KOPT-K1 (cell line): ENCODE results near the gene PRDM16.

Experiments
- H3K27ac ChIP-seq: fragments of 200-600 bp; sonication (generic); 2 replicates; pipeline ENCODE4 v1.5.1; 2016; ENCODE audit warnings: antibody characterized with exemption, mild to moderate bottlenecking, low read depth, low read length; ENCODE audit not compliant: poor library complexity, severe bottlenecking
- H3K36me3 ChIP-seq: fragments of 200-600 bp; sonication (generic); 2 replicates; pipeline ENCODE4 v1.5.1; 2017; ENCODE audit warnings: antibody characterized with exemption, mild to moderate bottlenecking, low read length, moderate library complexity; ENCODE audit not compliant: insufficient read depth
- H3K9me3 ChIP-seq: fragments of 200-600 bp; sonication (generic); 2 replicates; pipeline ENCODE4 v1.5.1; 2017; ENCODE audit warnings: antibody characterized with exemption, low read length, mild to moderate bottlenecking; ENCODE audit not compliant: insufficient read depth, poor library complexity, severe bottlenecking

PRDM16 gene

DNA sequence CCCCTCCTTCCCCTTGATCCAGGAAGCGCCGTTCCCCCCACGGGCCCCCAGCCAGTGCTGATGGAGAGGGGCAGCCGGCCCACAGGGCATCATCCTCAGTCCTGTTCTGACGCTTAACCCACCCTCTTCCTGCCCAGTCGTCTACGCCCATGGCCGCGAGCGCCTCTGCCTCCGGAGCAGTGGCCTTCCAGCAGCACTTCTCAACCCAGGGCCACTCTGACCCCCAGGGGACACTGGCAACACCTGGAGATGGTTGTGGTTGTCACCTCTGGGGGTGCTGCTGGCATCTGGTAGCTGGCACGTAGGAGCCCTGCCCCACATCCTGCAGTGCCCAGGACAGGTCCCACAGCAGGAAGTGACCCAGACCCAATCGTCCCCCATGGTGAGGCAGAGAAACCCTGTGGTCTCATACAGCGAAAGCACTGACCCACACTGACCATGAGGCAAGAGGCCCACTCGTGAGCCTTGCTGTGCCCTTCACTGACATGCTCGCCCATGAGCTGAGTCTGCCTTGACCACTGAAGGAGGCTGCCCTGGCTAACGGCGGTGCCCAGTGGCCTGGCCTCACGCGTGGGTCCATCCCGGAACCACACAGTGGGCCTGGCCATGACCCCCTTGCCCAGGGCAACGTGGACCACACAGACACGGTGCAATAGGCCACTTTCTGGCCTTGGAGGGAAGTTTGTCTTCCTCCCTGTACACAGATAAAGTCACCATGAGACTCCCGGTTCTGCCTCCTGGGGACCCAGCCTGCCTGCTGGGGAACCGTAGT is 288.7 kb downstream of the PRDM16 start:
- no peak overlapping the region for H3K27ac ChIP-seq
- no peaks in the 10 kb centered on the region for H3K9me3 ChIP-seq
- H3K36me3 ChIP-seq = no peaks in the 10 kb centered on the region

DNA sequence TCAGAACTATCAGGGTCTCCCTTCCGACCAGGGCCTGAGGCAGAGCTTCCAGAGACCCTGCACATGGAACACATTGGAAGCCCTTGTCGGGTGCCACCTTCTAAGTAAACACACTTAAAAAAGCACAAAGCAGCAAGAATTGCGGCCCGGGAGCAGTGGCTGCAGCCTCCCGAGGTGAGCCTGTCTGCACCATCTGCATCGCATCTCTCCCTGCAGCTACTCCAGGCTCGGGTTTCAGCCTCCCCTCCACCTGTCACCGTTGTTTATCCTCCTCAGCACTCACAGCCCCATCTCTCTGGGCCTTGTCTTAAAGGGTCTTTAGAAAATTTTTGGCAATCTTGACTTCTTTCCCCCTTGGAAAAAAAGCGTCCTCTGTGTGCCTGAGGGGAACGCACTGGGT is 290.3 kb downstream of the PRDM16 start:
- Histone ChIP-seq H3K9me3 (no peaks in the 10 kb centered on the region), H3K27ac (no peak overlapping the region), H3K36me3 (no peaks in the 10 kb centered on the region)

DNA sequence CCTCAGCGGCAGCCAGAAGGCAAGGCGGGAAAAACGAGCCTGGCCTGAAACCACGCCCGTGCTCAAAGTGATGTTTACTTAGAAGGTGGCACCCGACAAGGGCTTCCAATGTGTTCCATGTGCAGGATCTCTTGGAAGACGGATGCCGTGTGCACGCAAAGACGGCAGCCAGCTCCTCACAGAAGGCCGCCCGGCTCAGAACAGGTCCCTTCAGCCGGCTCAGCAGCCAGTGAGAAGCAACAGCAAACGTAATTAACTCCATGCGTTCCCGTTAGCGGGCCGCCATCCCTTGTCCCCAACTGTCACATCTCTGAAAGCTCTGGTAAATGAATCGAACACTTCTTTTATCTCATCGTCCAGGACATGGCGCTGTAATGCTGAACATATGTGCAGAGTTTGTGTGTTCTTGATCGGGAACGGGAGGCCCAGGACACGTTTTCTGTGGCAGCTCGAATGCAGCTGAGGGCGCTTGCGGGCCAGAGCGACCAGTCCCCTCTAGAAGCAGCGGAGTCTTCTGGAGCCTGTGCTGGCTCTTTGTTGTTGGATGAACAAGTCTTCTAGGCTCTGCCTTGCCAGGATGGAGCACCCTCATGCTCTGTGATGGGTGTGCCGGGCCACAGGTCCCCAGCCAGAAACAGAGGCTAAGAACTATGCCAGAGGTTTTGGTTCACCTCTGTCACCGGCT is 290.9 kb downstream of the PRDM16 start:
- Histone ChIP-seq H3K36me3 (no peaks in the 10 kb centered on the region), H3K27ac (no peak overlapping the region), H3K9me3 (no peaks in the 10 kb centered on the region)

DNA sequence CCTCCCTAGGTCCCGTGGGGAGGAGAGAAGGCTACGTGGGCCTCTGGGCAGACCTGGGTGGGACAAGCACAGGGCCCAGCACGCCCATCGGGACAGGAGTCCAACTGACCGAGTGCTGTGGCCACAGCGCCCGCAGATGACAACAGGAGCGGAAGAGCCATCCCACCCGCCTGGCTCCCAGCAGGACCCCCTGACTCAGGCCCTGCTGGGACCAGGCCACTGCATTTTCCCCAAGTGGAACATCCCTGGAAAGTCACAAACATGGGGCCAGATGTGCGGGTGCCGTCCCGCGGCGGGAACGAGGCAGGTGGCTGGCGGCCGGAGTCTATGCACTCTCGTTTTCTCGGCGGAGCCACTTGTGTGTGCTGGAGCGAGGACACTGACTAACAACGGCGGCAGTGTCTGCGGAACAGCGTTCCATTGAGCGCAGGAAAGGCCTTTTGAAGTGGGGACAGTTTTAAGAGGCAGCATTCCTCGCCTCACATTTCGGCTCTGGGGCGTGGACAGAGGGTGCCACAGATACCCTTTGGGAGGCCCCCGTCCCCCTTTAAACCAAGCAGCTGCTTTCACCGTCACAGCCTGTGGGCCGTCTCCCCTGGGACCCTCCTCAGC is 291.7 kb downstream of the PRDM16 start:
- H3K27ac ChIP-seq = no peak overlapping the region
- H3K36me3 ChIP-seq = no peaks in the 10 kb centered on the region
- H3K9me3 ChIP-seq = no peaks in the 10 kb centered on the region

DNA sequence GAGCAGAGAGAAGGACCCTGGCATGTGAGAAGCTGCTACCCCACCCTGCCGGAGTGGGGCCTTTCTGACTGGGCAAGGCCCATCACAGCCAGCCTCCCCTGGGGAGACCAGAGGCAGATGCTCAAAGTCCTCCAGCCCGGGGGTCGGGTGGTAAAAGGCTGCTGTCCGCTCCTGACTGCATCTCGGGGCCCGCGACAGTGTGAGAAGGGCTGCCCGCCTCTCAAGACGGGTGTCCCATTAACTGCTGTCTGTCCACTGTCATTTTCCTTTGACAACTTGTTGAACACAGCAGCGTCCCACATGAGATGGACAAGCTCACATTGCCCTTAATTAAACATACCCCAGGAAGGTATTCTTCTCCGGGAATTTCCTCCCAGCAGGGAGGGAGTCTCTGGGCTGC is 294.0 kb downstream of the PRDM16 start:
- no peaks in the 10 kb centered on the region for H3K9me3 ChIP-seq
- no peaks in the 10 kb centered on the region for H3K36me3 ChIP-seq
- no peak overlapping the region for H3K27ac ChIP-seq

DNA sequence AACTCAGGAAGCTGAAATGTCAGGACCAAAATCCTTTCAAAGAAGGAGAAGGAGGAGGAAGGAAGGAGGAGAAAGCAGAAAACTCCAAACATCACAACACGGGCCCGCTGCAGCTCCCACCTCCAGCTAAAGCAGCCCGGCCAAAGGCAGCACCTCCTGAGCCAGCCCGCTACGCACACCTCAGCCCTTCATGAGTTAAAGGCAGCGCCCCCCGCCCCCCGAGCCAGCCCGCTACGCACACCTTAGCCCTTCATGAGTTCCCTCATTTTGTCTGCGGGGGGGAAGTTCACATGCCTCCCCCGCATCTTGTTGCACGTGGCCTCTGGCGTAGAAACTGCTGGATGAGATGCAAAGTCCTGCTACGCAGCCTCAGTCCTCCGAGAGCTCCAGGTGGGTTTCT is 294.8 kb downstream of the PRDM16 start:
- no peak overlapping the region for H3K27ac ChIP-seq
- H3K36me3 ChIP-seq = no peaks in the 10 kb centered on the region

DNA sequence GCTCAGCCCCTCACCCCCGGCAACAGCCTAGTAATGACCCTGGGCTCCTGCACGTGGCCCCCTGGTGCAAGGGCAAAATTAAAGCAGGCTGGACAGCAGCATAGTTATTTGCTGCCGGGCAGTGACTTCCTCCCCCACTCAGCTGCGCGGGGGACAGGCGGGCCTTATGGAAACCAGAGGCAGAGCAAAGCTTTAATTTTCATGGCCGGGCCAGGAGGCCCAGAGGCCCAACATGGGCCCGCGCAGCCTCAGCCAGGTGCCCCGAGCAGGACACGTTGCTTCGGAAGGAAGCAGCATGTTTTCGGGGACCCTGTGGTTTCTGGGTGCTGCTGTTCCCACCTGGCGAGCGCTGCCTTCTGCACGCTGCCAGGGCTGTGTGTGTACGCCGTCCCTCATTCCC is 295.5 kb downstream of the PRDM16 start:
- no peak overlapping the region for H3K27ac ChIP-seq
- no peaks in the 10 kb centered on the region for H3K9me3 ChIP-seq
- H3K36me3 ChIP-seq = no peaks in the 10 kb centered on the region

More for the DNA sequence above, 294.8 kb downstream of the PRDM16 start:
- H3K9me3 ChIP-seq = no peaks in the 10 kb centered on the region

DNA sequence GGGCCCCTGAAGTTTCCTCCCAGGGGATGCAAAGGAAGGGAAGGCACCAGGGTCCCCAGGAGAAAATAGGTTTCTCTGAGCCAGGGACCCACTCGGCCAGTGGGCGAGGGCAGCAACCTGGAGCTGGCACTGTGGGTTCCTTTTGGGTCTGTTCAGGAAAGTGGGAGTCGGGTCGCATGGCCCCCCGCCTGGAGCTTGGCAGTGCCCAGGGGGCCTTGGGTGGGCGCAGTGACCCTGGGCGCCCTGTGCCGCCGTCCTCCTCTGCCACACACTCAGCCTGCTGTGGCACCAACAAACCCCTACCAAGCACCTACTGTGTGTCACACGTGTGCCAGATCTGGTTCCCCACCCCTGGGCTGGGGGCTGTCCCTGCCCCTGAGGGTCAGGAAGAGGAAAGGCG is 296.0 kb downstream of the PRDM16 start:
- H3K27ac ChIP-seq = no peak overlapping the region

DNA sequence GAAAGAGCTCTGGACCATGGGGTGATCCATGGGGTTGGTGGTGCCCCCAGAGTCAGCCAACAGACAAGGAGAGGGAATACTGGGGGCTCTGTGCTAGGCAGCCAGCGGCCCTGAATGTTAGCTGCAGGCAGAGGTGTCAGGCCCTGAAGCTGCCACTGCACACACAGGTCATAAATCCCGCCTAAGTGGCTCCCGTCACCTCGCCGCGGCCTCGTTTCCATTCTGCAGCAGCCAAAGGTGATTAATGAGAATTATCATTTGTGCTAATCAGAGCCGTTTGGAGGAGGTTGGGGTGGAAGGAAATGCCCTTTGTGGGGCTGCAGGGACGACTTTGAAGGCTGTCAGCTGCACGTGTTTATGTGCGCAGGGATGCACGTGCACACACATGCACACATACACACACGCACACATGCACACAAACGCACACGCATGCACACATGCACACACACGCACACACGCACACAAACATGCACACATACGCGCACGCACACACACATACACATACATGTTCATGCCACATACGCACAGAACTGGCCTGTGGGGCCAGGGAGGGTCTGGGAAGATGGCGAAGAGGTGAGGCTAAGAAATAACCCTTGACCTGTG is 296.6 kb downstream of the PRDM16 start:
- Histone ChIP-seq H3K36me3 (no peaks in the 10 kb centered on the region), H3K27ac (no peak overlapping the region)

More for the DNA sequence above, 296.0 kb downstream of the PRDM16 start:
- no peaks in the 10 kb centered on the region for H3K36me3 ChIP-seq
- no peaks in the 10 kb centered on the region for H3K9me3 ChIP-seq

DNA sequence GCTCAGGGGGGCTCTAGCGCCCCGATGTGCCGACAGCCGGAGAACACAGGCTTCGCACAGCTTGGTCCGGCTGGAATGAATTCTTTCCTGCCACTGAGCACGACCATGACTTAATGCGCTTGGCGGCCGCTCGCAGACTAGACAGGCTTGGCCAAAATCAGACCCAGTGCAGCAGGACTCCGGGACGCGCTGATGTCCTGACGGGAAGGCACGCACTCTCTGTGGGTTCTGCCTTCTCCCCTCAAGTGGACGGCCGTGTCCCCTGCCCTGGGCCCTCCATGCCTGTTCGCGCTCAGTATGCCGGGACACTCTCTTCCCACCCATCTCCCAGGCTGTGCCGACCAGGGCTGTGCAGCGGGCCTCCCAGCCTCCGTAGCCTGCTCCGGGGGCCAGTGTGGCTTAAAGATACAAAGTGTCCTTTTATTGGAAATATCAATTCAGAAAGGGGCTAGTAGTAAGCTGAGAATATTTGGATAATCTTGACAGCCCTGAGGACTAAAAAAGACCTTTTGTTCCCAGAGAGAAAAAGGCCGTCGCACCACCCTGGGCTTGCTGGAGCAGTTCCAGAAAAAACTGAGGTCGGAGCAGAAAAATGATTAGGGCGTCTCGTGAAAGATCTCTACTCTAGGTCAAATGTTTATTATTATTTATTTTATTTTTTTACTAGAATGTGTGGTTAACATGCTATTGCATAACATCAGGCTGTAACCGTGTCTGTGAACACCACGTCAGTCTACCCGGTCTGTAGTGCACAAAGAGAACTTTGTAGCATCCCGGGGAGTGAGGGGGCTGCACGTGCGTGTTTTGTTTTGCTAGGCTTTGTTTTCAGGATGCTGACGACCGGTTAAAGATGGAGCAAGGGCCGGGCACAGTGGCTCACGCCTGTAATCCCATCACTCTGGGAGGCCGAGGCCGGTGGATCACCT is 297.4 kb downstream of the PRDM16 start:
- no peak overlapping the region for H3K27ac ChIP-seq
- H3K36me3 ChIP-seq = no peaks in the 10 kb centered on the region
- no peaks in the 10 kb centered on the region for H3K9me3 ChIP-seq

More for the DNA sequence above, 296.6 kb downstream of the PRDM16 start:
- H3K9me3 ChIP-seq = no peaks in the 10 kb centered on the region

DNA sequence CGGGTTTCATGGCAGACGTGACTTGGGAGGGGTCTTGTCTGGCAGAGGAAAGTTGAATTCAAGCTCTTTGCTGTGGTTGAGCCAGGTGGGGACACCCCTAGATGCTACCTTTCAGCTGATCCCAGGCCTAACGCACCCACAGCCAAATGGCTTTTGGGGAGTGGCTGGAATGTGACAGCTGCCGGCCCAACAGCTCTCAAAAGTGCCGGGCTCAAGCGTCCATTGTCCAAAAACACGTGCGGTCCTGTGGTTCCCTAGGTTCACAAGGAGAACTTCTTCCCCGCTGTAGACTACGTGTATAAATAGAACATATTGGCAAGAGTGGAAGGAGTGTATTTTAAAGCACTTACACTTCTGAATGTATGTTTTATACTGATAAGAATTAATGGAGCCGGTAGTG is 298.4 kb downstream of the PRDM16 start:
- H3K27ac ChIP-seq = no peak overlapping the region
- H3K36me3 ChIP-seq = no peaks in the 10 kb centered on the region
- no peaks in the 10 kb centered on the region for H3K9me3 ChIP-seq

DNA sequence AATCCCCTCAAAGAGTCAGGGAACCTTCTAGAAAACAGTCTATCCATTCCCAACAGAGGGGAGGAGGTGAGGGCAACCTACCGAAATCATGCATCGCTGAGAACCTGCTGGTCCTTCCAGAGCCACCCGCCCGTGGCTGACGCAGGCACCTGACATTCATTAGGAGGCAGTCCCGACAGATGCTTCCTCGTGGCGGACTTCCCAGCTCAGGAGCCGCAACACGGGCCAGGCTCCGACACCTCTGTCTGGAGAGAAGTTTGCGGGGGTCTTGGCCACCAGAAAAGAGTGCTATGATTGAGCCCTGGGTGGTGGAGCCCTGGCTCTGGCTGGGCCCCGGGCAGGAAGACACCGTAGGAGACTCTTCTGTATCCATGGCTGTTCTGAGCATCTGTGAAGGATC is 299.1 kb downstream of the PRDM16 start:
- no peaks in the 10 kb centered on the region for H3K9me3 ChIP-seq
- H3K27ac ChIP-seq = no peak overlapping the region
- no peaks in the 10 kb centered on the region for H3K36me3 ChIP-seq

DNA sequence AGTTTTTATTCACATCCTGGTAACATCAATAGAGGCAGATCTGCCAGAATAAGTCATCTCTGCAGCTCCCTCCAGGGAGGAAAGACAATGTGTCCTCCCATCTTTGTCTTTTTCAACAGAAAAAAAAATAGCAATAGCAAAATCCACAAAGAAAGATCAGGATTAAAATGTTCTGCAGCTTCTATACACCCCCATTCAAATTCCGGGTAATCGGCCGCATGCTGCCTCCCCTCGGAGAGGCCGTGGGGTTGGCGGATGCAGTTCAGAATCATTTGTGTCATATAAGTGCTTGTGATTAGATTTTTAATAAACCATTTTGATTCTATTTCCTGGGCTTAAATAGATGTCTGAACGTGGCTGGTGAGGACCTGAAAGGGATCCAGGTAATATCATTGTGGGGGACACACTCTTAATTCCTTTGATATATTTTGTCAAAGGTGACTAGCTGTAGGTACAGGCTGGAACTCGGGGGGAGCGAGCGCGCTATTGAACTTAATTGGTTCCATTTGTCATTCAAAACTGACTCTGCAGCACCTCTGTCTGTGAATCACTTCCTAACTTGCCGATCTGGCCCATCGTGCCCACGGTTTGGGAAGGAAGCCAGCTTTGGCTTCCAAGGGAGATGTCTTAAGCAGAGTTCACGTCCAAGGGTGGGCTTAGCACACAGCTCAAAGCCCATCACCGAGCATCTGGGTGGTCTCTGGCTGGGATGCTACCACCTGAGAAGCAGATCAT is 299.9 kb downstream of the PRDM16 start:
- no peaks in the 10 kb centered on the region for H3K36me3 ChIP-seq
- no peak overlapping the region for H3K27ac ChIP-seq
- no peaks in the 10 kb centered on the region for H3K9me3 ChIP-seq
